ENCODE data around the gene DCLK1.
"Not testable (repeated sequence)": the region's sequence is repeated elsewhere in the genome, so short reads cannot be mapped to it uniquely, and the experiment has no call there.

Gene DCLK1

DNA sequence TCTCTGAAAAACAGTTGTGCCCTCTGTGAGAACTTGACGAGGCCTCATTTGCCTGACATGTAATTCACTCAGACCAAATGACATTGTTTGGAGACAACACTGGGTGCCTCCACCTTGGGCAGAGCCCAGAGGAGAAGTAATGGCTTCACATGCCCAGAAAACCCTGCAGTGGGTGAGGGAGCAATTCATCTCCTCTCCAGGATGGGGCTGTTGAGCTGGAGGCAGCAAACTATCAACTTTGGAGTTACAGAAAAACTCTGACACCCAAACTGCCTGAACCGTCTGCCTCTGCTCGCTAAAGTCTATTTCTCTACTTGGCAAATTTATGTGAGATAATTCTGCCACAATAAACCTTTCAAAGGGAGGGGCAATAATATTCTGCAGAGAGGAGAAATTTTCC is 146.9 kb downstream of the DCLK1 start:
- no peak overlapping the region for H3K27ac ChIP-seq
- H4K20me1 ChIP-seq (ENCODE audit: insufficient read depth): no peaks in the 10 kb centered on the region
- no peak overlapping the region for H2AFZ ChIP-seq (ENCODE audit: low read depth)

DNA sequence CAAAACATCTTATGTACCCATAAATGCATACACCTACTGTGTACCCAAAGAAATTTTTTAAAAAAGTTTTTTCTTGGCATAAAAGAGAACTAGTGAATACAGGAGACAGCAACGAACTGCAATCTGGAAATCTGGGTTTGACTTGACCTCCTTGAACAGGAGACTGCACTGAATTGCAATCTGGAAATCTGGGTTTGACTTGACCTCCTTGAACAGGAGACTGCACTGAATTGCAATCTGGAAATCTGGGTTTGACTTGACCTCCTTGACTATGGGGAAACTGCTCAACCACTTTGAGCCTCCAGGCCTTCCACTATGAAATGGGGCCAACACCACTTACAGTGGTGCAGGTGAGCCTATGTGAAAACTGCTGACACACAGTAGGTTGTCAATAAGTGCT is 147.5 kb downstream of the DCLK1 start:
- not testable (repeated sequence) for H3K4me3 ChIP-seq (IDR thresholded peaks at IDR 0.05; ENCODE audit: insufficient read depth, low read depth, low read length); H3K4me1 ChIP-seq (ENCODE audit: low read depth, poor library complexity, severe bottlenecking); H3K79me2 ChIP-seq (ENCODE audit: insufficient read depth, low read depth); H4K20me1 ChIP-seq (ENCODE audit: insufficient read depth); H3K9ac ChIP-seq; H3K27me3 ChIP-seq (ENCODE audit: insufficient read depth, low read depth); H3K36me3 ChIP-seq (ENCODE audit: insufficient read depth); H3K4me2 ChIP-seq; H2AFZ ChIP-seq (ENCODE audit: low read depth); H3K27ac ChIP-seq

More for the DNA sequence above, 146.9 kb downstream of the DCLK1 start:
- TF ChIP-seq, protein P1, sequence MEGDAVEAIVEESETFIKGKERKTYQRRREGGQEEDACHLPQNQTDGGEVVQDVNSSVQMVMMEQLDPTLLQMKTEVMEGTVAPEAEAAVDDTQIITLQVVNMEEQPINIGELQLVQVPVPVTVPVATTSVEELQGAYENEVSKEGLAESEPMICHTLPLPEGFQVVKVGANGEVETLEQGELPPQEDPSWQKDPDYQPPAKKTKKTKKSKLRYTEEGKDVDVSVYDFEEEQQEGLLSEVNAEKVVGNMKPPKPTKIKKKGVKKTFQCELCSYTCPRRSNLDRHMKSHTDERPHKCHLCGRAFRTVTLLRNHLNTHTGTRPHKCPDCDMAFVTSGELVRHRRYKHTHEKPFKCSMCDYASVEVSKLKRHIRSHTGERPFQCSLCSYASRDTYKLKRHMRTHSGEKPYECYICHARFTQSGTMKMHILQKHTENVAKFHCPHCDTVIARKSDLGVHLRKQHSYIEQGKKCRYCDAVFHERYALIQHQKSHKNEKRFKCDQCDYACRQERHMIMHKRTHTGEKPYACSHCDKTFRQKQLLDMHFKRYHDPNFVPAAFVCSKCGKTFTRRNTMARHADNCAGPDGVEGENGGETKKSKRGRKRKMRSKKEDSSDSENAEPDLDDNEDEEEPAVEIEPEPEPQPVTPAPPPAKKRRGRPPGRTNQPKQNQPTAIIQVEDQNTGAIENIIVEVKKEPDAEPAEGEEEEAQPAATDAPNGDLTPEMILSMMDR (conservative IDR thresholded peaks at IDR 0.05; ENCODE audit: low read depth, low read length): no peak
- Histone ChIP-seq H3K27me3 (ENCODE audit: insufficient read depth, low read depth) (no peaks in the 10 kb centered on the region), H3K9ac (no peak overlapping the region), H3K79me2 (ENCODE audit: insufficient read depth, low read depth) (no peaks in the 10 kb centered on the region), H3K4me1 (ENCODE audit: low read depth, poor library complexity, severe bottlenecking) (no peaks in the 10 kb centered on the region), H3K4me2 (no peak overlapping the region), H3K36me3 (ENCODE audit: insufficient read depth) (no peaks in the 10 kb centered on the region), H3K4me3 (IDR thresholded peaks at IDR 0.05; ENCODE audit: insufficient read depth, low read depth, low read length) (no peak overlapping the region)

DNA sequence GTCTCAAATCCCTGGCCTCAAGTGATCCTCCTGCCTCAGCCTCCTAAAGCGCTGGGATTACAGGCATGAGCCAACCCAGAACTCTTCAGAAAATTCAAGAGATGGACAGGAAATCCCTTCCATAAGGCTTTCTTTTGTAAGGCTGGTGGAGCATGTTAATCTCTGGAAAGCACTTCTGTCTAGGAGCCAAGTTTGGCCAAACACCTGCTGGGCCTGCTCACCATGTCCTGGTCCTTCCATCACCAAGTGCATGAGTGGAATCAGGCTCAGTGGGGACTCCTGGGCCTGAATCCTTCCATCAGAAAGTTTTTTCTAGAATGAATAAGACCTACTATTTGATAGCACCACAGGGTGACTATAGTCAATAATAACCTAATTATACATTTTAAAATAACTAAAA is 148.0 kb downstream of the DCLK1 start:
- no peaks in the 10 kb centered on the region for H4K20me1 ChIP-seq (ENCODE audit: insufficient read depth)
- no peak overlapping the region for H3K4me3 ChIP-seq (IDR thresholded peaks at IDR 0.05; ENCODE audit: insufficient read depth, low read depth, low read length)
- H2AFZ ChIP-seq (ENCODE audit: low read depth): no peak overlapping the region
- H3K27me3 ChIP-seq (ENCODE audit: insufficient read depth, low read depth): no peaks in the 10 kb centered on the region
- H3K79me2 ChIP-seq (ENCODE audit: insufficient read depth, low read depth): no peaks in the 10 kb centered on the region
- H3K9ac ChIP-seq: no peak overlapping the region
- no peak overlapping the region for H3K27ac ChIP-seq
- H3K4me1 ChIP-seq (ENCODE audit: low read depth, poor library complexity, severe bottlenecking): no peaks in the 10 kb centered on the region
- TF ChIP-seq, protein P1 (conservative IDR thresholded peaks at IDR 0.05; ENCODE audit: low read depth, low read length): no peak
- H3K4me2 ChIP-seq: no peak overlapping the region
- H3K36me3 ChIP-seq (ENCODE audit: insufficient read depth): no peaks in the 10 kb centered on the region

DNA sequence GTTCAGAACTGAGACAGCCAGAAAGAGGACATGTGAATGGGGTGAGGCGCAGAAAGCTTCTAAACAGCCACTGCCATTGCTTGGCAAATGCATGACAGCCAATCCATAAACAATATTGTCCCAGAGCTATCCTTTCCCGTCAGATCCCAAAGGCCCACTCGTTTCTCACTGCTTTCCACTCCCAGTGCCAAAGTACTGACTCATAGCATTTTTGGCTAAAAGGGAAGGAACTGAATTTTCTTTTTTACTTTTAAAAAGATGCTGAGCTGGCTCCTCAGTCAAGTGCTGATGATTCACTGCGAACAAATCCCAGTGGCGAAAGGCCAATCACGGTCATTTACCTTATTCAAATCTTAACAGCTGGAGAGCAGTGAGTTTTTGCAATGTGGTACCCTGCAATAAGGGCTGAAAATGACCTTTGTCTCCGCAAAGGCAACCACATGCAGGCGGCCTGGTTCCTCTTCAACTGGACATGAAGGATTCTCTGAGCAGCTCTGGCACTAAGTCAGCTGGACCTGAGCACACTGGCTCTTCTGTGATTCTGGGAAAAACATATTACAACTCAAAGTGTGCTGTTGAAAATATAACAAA is 151.7 kb downstream of the DCLK1 start:
- Histone ChIP-seq H3K9ac (no peak overlapping the region), H3K4me2 (no peak overlapping the region), H4K20me1 (ENCODE audit: insufficient read depth) (no peaks in the 10 kb centered on the region), H3K4me1 (ENCODE audit: low read depth, poor library complexity, severe bottlenecking) (no peaks in the 10 kb centered on the region), H3K27ac (no peak overlapping the region), H3K27me3 (ENCODE audit: insufficient read depth, low read depth) (no peaks in the 10 kb centered on the region), H3K36me3 (ENCODE audit: insufficient read depth) (no peaks in the 10 kb centered on the region), H3K4me3 (IDR thresholded peaks at IDR 0.05; ENCODE audit: insufficient read depth, low read depth, low read length) (no peak overlapping the region), H3K79me2 (ENCODE audit: insufficient read depth, low read depth) (no peaks in the 10 kb centered on the region), H2AFZ (ENCODE audit: low read depth) (no peak overlapping the region)
- TF ChIP-seq, protein P1 (conservative IDR thresholded peaks at IDR 0.05; ENCODE audit: low read depth, low read length): no peak

- H3K4me1 ChIP-seq (ENCODE audit: low read depth, poor library complexity, severe bottlenecking): no peaks in the 10 kb centered on the region
- H3K79me2 ChIP-seq (ENCODE audit: insufficient read depth, low read depth): no peaks in the 10 kb centered on the region
- TF ChIP-seq, protein P1 (conservative IDR thresholded peaks at IDR 0.05; ENCODE audit: low read depth, low read length): peak; percentile 78
- H3K27ac ChIP-seq: no peak overlapping the region
- H3K27me3 ChIP-seq (ENCODE audit: insufficient read depth, low read depth): no peaks in the 10 kb centered on the region
- H3K36me3 ChIP-seq (ENCODE audit: insufficient read depth): no peaks in the 10 kb centered on the region
- no peak overlapping the region for H3K4me2 ChIP-seq
- H4K20me1 ChIP-seq (ENCODE audit: insufficient read depth): no peaks in the 10 kb centered on the region
- no peak overlapping the region for H2AFZ ChIP-seq (ENCODE audit: low read depth)
- H3K4me3 ChIP-seq (IDR thresholded peaks at IDR 0.05; ENCODE audit: insufficient read depth, low read depth, low read length): no peak overlapping the region
- no peak overlapping the region for H3K9ac ChIP-seq
Observed at GRCh38 chr13:35978607-35979316, 152.4 kb downstream of the DCLK1 start.
